CD4-positive, alpha-beta T cell treated with Interleukin-15 for 4 hours (primary cell): ENCODE results near the gene HPCAL1.
A peak's percentile ranks its signal among the peaks of the same experiment; 100 is the strongest.

ENCODE experiments used
- DNase-seq: peaks from one replicate; pipeline ENCODE4 v3.0.0-alpha.2; 2020; ENCODE audit warnings: low spot score

The HPCAL1 gene

GRCh38 chr2:10407841-10408648 lies 105.3 kb downstream of the HPCAL1 start:
- peak; percentile 49 for DNase-seq

GRCh38 chr2:10408649-10409579 lies 106.2 kb downstream of the HPCAL1 start:
- DNase-seq = peak; percentile 83

- no peak for DNase-seq
These were observed 107.5 kb downstream of the HPCAL1 start for GRCh38 chr2:10410001-10410822.

- DNase-seq = no peak
These were observed 108.2 kb downstream of the HPCAL1 start for GRCh38 chr2:10410823-10411437.

- no peak for DNase-seq
These were observed 108.9 kb downstream of the HPCAL1 start for GRCh38 chr2:10411557-10411956.

GRCh38 chr2:10412380-10412779 lies 109.7 kb downstream of the HPCAL1 start:
- DNase-seq = no peak

- no peak for DNase-seq
These were observed 110.8 kb downstream of the HPCAL1 start for GRCh38 chr2:10413503-10413902.

GRCh38 chr2:10413991-10414451 lies 111.3 kb downstream of the HPCAL1 start:
- DNase-seq = no peak

GRCh38 chr2:10414591-10414990 lies 111.9 kb downstream of the HPCAL1 start:
- no peak for DNase-seq

GRCh38 chr2:10415048-10415447 lies 112.3 kb downstream of the HPCAL1 start:
- DNase-seq = no peak

- DNase-seq = no peak
These were observed 112.9 kb downstream of the HPCAL1 start for GRCh38 chr2:10415640-10416039.

GRCh38 chr2:10417551-10418335 lies 115.0 kb downstream of the HPCAL1 start:
- no peak for DNase-seq

GRCh38 chr2:10419553-10420257 lies 117.0 kb downstream of the HPCAL1 start:
- DNase-seq = no peak

GRCh38 chr2:10422251-10422650 lies 119.5 kb downstream of the HPCAL1 start:
- DNase-seq = no peak

GRCh38 chr2:10422732-10423399 lies 120.2 kb downstream of the HPCAL1 start:
- no peak for DNase-seq

GRCh38 chr2:10423400-10423774 lies 120.7 kb downstream of the HPCAL1 start:
- no peak for DNase-seq

GRCh38 chr2:10424051-10424450 lies 121.3 kb downstream of the HPCAL1 start:
- DNase-seq = no peak

- no peak for DNase-seq
These were observed 122.3 kb downstream of the HPCAL1 start for GRCh38 chr2:10424916-10425505.

GRCh38 chr2:10425699-10426098 lies 123.0 kb downstream of the HPCAL1 start:
- DNase-seq = no peak
